Measurements from ENCODE around the gene PEX11B. TPM values are rescaled to one million over a fixed set of nuclear protein-coding genes. Genes with fewer than 3 reads are reported as not detected.

PEX11B gene
- total RNA-seq, 1 experiment from 2014 or later: 27.4 TPM

DNA sequence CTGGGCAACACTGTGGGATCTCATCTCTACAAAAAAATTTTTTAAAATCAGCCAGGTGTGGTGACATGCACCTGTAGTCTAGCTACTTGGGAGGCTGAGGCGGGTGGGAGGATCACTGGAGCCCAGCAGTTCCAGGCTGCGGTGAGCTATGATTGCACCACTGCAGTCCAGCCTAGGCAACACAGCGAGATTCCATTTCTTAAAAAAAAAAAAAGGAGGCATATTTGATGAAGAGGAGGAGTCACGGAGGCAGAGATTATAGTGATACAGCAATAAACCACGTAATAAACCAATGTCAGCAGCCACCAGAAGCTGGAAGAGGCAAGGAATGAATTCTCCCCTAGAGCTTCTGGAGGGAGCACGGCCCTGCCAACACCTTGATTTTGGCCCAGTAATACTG, 35.3 kb upstream of the PEX11B start:
- DNase-seq (ENCODE audit: low read depth, low spot score) (no peak), ATAC-seq (no peak)
- ChIA-PET CTCF (no interaction called here), POLR2A (no interaction called here)
- Histone ChIP-seq H3K9me3 (ENCODE audit: control insufficient read depth, insufficient read depth, low read depth, low read length) (no peaks in the 10 kb centered on the region), H3K36me3 (ENCODE audit: control insufficient read depth, insufficient read depth, low read length) (no peaks in the 10 kb centered on the region), H3K4me1 (ENCODE audit: control insufficient read depth, insufficient read depth, low read length) (peaks cover 28% of the 10 kb centered on the region), H3K4me3 (ENCODE audit: low read depth in 2 of 2, low read length in 2 of 2) (no peak overlapping the region), H3K27ac (ENCODE audit: low read length) (no peak overlapping the region), H3K27me3 (ENCODE audit: control insufficient read depth, insufficient read depth, low read length) (no peaks in the 10 kb centered on the region)
- BruUV-seq (replicated peaks): no TSS peak
- intact Hi-C loops (cut with micrococcal nuclease; ENCODE audit: unreplicated experiment) (no loop called here), in situ Hi-C loops (cut with HindIII; ENCODE audit: low pct_unique_long_range_greater_than_20kb, low sequenced_read_pairs) (no loop called here)
- TF ChIP-seq, protein P1, sequence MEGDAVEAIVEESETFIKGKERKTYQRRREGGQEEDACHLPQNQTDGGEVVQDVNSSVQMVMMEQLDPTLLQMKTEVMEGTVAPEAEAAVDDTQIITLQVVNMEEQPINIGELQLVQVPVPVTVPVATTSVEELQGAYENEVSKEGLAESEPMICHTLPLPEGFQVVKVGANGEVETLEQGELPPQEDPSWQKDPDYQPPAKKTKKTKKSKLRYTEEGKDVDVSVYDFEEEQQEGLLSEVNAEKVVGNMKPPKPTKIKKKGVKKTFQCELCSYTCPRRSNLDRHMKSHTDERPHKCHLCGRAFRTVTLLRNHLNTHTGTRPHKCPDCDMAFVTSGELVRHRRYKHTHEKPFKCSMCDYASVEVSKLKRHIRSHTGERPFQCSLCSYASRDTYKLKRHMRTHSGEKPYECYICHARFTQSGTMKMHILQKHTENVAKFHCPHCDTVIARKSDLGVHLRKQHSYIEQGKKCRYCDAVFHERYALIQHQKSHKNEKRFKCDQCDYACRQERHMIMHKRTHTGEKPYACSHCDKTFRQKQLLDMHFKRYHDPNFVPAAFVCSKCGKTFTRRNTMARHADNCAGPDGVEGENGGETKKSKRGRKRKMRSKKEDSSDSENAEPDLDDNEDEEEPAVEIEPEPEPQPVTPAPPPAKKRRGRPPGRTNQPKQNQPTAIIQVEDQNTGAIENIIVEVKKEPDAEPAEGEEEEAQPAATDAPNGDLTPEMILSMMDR (IDR thresholded peaks at IDR 0.05): no peak
- TF ChIP-seq SIN3A (IDR thresholded peaks at IDR 0.05; ENCODE audit: borderline replicate concordance, insufficient read depth, low read depth, low read length) (no peak), TCF7L2 (IDR thresholded peaks at IDR 0.05; ENCODE audit: low read depth, low read length) (no peak), POLR2AphosphoS5 (IDR thresholded peaks at IDR 0.05; ENCODE audit: low read depth, low read length) (no peak)
- TF ChIP-seq, protein P2, sequence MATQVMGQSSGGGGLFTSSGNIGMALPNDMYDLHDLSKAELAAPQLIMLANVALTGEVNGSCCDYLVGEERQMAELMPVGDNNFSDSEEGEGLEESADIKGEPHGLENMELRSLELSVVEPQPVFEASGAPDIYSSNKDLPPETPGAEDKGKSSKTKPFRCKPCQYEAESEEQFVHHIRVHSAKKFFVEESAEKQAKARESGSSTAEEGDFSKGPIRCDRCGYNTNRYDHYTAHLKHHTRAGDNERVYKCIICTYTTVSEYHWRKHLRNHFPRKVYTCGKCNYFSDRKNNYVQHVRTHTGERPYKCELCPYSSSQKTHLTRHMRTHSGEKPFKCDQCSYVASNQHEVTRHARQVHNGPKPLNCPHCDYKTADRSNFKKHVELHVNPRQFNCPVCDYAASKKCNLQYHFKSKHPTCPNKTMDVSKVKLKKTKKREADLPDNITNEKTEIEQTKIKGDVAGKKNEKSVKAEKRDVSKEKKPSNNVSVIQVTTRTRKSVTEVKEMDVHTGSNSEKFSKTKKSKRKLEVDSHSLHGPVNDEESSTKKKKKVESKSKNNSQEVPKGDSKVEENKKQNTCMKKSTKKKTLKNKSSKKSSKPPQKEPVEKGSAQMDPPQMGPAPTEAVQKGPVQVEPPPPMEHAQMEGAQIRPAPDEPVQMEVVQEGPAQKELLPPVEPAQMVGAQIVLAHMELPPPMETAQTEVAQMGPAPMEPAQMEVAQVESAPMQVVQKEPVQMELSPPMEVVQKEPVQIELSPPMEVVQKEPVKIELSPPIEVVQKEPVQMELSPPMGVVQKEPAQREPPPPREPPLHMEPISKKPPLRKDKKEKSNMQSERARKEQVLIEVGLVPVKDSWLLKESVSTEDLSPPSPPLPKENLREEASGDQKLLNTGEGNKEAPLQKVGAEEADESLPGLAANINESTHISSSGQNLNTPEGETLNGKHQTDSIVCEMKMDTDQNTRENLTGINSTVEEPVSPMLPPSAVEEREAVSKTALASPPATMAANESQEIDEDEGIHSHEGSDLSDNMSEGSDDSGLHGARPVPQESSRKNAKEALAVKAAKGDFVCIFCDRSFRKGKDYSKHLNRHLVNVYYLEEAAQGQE (IDR thresholded peaks at IDR 0.05; ENCODE audit: insufficient read depth in 1 of 2, low read depth in 2 of 2, low read length in 1 of 2): no peak

DNA sequence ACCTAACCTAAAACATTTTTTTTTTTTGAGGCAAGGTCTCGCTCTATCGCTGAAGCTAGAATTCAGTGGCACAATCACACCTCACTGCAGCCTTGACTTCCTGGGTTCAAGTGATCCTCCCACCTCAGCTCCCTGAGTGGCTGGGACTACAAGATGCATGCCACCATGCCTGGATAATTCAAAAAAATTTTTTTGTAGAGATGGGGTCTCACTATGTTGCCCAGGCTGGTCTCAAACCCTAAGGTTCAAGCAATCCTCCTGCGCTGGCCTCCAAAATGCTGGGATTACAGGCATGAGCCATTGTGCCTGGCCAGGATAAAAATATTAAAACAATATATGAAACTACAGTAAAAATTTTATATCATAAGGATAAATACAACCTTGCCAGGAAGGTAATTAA, 34.4 kb upstream of the PEX11B start:
- H3K27me3 ChIP-seq (ENCODE audit: control insufficient read depth, insufficient read depth, low read length): no peaks in the 10 kb centered on the region
- no peaks in the 10 kb centered on the region for H3K36me3 ChIP-seq (ENCODE audit: control insufficient read depth, insufficient read depth, low read length)
- TF ChIP-seq POLR2AphosphoS5 (IDR thresholded peaks at IDR 0.05; ENCODE audit: low read depth, low read length): no peak
- no peak for TF ChIP-seq SIN3A (IDR thresholded peaks at IDR 0.05; ENCODE audit: borderline replicate concordance, insufficient read depth, low read depth, low read length)
- TF ChIP-seq, protein P1 (IDR thresholded peaks at IDR 0.05): no peak
- no peak for TF ChIP-seq TCF7L2 (IDR thresholded peaks at IDR 0.05; ENCODE audit: low read depth, low read length)
- TF ChIP-seq, protein P2 (IDR thresholded peaks at IDR 0.05; ENCODE audit: insufficient read depth in 1 of 2, low read depth in 2 of 2, low read length in 1 of 2): no peak
- ChIA-PET CTCF (no interaction called here), POLR2A (no interaction called here)
- DNase-seq (ENCODE audit: low read depth, low spot score) (no peak), ATAC-seq (no peak)
- no peaks in the 10 kb centered on the region for H3K9me3 ChIP-seq (ENCODE audit: control insufficient read depth, insufficient read depth, low read depth, low read length)
- in situ Hi-C loops (cut with HindIII; ENCODE audit: low pct_unique_long_range_greater_than_20kb, low sequenced_read_pairs) (no loop called here), intact Hi-C loops (cut with micrococcal nuclease; ENCODE audit: unreplicated experiment) (no loop called here)
- H3K4me1 ChIP-seq (ENCODE audit: control insufficient read depth, insufficient read depth, low read length): peaks cover 21% of the 10 kb centered on the region
- BruUV-seq (replicated peaks): no TSS peak
- H3K4me3 ChIP-seq (ENCODE audit: low read depth in 2 of 2, low read length in 2 of 2): no peak overlapping the region
- H3K27ac ChIP-seq (ENCODE audit: low read length): no peak overlapping the region
